Fibroblast of lung (primary cell): ENCODE measurements around the gene PDSS2. TPM values are rescaled to one million over a fixed set of nuclear protein-coding genes. Genes with fewer than 3 reads are reported as not detected.
A peak's percentile ranks its signal among the peaks of the same experiment; 100 is the strongest.

Experiments used
- DNase-seq, 2 donors: peaks; one replicate each; pipeline versions ENCODE4 v3.0.0 to v3.0.0-alpha.2; 2010; ENCODE audit warnings: low read depth in 2 of 2
- H2AFZ ChIP-seq: 2 replicates; pipeline ENCODE4 v1.5.1; 2012; ENCODE audit warnings: low read length, control low read depth, inconsistent platforms
- H3K27ac ChIP-seq: 2 replicates; pipeline ENCODE4 v1.5.1; 2011; ENCODE audit warnings: low read length, control low read depth; ENCODE audit not compliant: insufficient read depth
- H3K27me3 ChIP-seq: 2 replicates; pipeline ENCODE4 v1.5.1; 2011; ENCODE audit warnings: mild to moderate bottlenecking, low read length; ENCODE audit not compliant: control insufficient read depth, insufficient read depth
- H3K36me3 ChIP-seq: 2 replicates; pipeline ENCODE4 v1.5.1; 2011; ENCODE audit warnings: low read length; ENCODE audit not compliant: control insufficient read depth, insufficient read depth
- H3K4me1 ChIP-seq: 2 replicates; pipeline ENCODE4 v1.5.1; 2011; ENCODE audit warnings: low read length; ENCODE audit not compliant: control insufficient read depth, insufficient read depth; ENCODE audit errors: extremely low read depth
- H3K4me2 ChIP-seq: 2 replicates; pipeline ENCODE4 v1.5.1; 2011; ENCODE audit warnings: low read length, control low read depth; ENCODE audit not compliant: insufficient read depth; ENCODE audit errors: extremely low read depth
- H3K4me3 ChIP-seq, 4 experiments: fragments of 200-600 bp in 1 of 4; sonication (generic) in 1 of 4; replicated peaks in 1 of 4; 2 replicates each; pipeline ENCODE4 v1.5.1; 2011 to 2016; ENCODE audit warnings: low read length in 4 of 4, low read depth in 3 of 4, mild to moderate bottlenecking in 3 of 4, control low read depth in 2 of 4, inconsistent platforms in 1 of 4, mixed read lengths in 1 of 4; ENCODE audit not compliant: insufficient read depth in 1 of 4; ENCODE audit errors: control extremely low read depth in 1 of 4
- H3K79me2 ChIP-seq: 2 replicates; pipeline ENCODE4 v1.5.1; 2012; ENCODE audit warnings: mild to moderate bottlenecking, low read length, inconsistent platforms; ENCODE audit not compliant: control insufficient read depth, insufficient read depth
- H3K9ac ChIP-seq: 2 replicates; pipeline ENCODE4 v1.5.1; 2011; ENCODE audit warnings: mild to moderate bottlenecking, low read length, control low read depth; ENCODE audit not compliant: insufficient read depth
- H3K9me3 ChIP-seq: 2 replicates; pipeline ENCODE4 v1.5.1; 2012; ENCODE audit warnings: low read depth, low read length; ENCODE audit not compliant: control insufficient read depth, insufficient read depth
- H4K20me1 ChIP-seq: 2 replicates; pipeline ENCODE4 v1.5.1; 2011; ENCODE audit warnings: low read length; ENCODE audit not compliant: control insufficient read depth, insufficient read depth; ENCODE audit errors: extremely low read depth
- EZH2 ChIP-seq: IDR thresholded peaks from 2 replicates; pipeline ENCODE4 v1.5.1; 2012; ENCODE audit warnings: low read length, control low read depth, mild to moderate bottlenecking; ENCODE audit errors: missing control alignments
- polyA plus RNA-seq, 2 donors: library from polyadenylated mRNA; depleted of rRNA in 1 of 2; stranded (reverse) in 1 of 2; unstranded in 1 of 2; fragments of >200 nt; gene quantifications; 2 replicates each; pipeline ENCODE4 v1.2.1, GENCODE V29; 2011 to 2012; ENCODE audit warnings: missing spikeins in 1 of 2
- total RNA-seq: library from RNA; depleted of rRNA; stranded (reverse); fragments of >200 nt; gene quantifications from 2 replicates; pipeline ENCODE4 v1.2.1, GENCODE V29; 2014
- TF ChIP-seq, protein P1 (sequence below), 2 donors: IDR thresholded peaks in 1 of 2; conservative IDR thresholded peaks in 1 of 2; 1 replicate in 1 of 2; 2 replicates in 1 of 2; pipeline ENCODE4 v1.5.1; 2011 to 2012; ENCODE audit warnings: low read length in 2 of 2, control low read depth in 1 of 2, inconsistent platforms in 1 of 2, low read depth in 1 of 2, mild to moderate bottlenecking in 1 of 2

PDSS2 gene
- total and polyA plus RNA-seq, 2 donors (not counting 1 experiment from before 2014, with no cell fraction given): 12.1 to 13.8 TPM

GRCh38 chr6:107490566-107491137, 31.3 kb upstream of the PDSS2 start:
- peak overlapping the region; percentile 63 to 94 (median 86) for H3K4me3 ChIP-seq
- peaks cover 48% of the 10 kb centered on the region for H3K79me2 ChIP-seq
- H3K27ac ChIP-seq: peak overlapping the region; percentile 84
- H3K4me1 ChIP-seq: peaks cover 14% of the 10 kb centered on the region
- peak overlapping the region; percentile 67 for H3K9ac ChIP-seq
- H3K27me3 ChIP-seq: no peaks in the 10 kb centered on the region
- H4K20me1 ChIP-seq: no peaks in the 10 kb centered on the region
- H3K4me2 ChIP-seq: peak overlapping the region; percentile 46
- DNase-seq: no peak
- no peaks in the 10 kb centered on the region for H3K36me3 ChIP-seq
- no peak for TF ChIP-seq EZH2
- TF ChIP-seq, protein P1, sequence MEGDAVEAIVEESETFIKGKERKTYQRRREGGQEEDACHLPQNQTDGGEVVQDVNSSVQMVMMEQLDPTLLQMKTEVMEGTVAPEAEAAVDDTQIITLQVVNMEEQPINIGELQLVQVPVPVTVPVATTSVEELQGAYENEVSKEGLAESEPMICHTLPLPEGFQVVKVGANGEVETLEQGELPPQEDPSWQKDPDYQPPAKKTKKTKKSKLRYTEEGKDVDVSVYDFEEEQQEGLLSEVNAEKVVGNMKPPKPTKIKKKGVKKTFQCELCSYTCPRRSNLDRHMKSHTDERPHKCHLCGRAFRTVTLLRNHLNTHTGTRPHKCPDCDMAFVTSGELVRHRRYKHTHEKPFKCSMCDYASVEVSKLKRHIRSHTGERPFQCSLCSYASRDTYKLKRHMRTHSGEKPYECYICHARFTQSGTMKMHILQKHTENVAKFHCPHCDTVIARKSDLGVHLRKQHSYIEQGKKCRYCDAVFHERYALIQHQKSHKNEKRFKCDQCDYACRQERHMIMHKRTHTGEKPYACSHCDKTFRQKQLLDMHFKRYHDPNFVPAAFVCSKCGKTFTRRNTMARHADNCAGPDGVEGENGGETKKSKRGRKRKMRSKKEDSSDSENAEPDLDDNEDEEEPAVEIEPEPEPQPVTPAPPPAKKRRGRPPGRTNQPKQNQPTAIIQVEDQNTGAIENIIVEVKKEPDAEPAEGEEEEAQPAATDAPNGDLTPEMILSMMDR (conservative IDR thresholded peaks at IDR 0.05 in 1 of 2, IDR thresholded peaks at IDR 0.05 in 1 of 2; ENCODE audit: low read depth in 1 of 2, low read length in 2 of 2): no peak
- peak overlapping the region; percentile 57 for H2AFZ ChIP-seq
- no peaks in the 10 kb centered on the region for H3K9me3 ChIP-seq

DNA sequence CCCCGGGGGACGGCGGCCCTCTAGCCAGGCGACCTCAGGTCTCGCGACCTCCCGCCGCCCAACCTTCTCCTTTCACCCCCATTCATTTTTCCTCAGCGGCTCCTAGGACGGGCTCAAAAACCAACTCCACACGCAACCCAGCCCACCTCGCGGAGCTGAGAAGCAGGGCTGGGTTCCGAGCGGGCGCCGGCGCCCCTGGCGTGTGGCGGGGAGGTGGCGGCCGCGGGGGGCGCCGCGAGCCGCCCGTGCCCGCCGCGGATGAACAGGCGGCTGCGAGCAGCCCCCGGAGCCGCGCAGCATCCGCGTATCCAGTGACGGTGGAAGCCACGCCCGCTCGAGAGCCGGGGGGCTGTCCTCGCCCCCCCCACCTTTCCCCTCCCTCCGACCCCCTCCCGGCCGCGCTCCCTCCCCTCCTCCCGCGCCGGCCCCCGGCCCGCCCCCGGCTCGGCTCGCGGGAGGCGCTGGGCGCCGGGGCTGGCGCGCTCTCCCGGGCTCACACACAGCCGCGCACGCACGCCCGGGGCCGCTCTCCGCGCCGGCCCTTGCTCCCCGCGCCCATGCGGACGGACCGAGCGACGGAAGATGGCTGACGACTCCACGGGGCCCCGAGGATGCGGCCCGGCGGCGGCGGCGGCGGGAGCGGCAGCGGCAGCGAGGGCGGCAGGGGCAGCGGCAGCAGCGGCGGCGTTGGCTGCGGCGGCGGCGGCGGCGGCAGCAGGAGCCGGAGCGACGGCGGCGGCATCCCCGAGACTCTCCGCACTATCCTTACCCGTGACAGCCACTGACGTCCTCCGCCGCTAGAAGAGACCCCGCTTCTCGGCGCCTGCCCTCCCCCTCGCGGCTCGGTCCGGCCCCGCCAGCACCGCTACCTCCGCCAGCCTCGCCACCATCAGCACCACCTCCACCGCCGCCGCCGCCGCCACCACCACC, 30.5 kb upstream of the PDSS2 start, which contains the start of gene SOBP:
Gene SOBP (plus strand): TSS at position 482 of the 930 bp plus-strand sequence. CDS start 500 bp downstream, outside the sequence.
- no peaks in the 10 kb centered on the region for H3K9me3 ChIP-seq
- peak within 1 kb of the TSS; percentile 67 to 94 (median 86) for H3K4me3 ChIP-seq
- peak within 1 kb of the TSS; percentile 84 for H3K27ac ChIP-seq
- H3K79me2 ChIP-seq: peaks cover 46% of the 10 kb centered on the region
- no peaks in the 10 kb centered on the region for H3K27me3 ChIP-seq
- H3K4me2 ChIP-seq: peak within 1 kb of the TSS; percentile 95
- H3K36me3 ChIP-seq: no peaks in the 10 kb centered on the region
- TF ChIP-seq, protein P1 (conservative IDR thresholded peaks at IDR 0.05 in 1 of 2, IDR thresholded peaks at IDR 0.05 in 1 of 2; ENCODE audit: low read depth in 1 of 2, low read length in 2 of 2): no peak
- TF ChIP-seq EZH2: no peak
- H2AFZ ChIP-seq: peak within 1 kb of the TSS; percentile 96
- H4K20me1 ChIP-seq: no peaks in the 10 kb centered on the region
- DNase-seq: peak in 1 of 2 donors; percentile 53
- H3K4me1 ChIP-seq: peaks cover 11% of the 10 kb centered on the region
- peak within 1 kb of the TSS; percentile 79 for H3K9ac ChIP-seq
